ENCODE results near the gene RPS14.

Gene RPS14

GRCh38 chr5:150448952-150449516 is 505 bp downstream of the RPS14 start:
- no CpG with 5 or more reads among the region's 31 CpGs for WGBS (ENCODE audit: extremely low coverage, insufficient coverage, insufficient read length)

GRCh38 chr5:150448334-150448733 is 1.2 kb downstream of the RPS14 start:
- no CpG with 5 or more reads among the region's 4 CpGs for WGBS (ENCODE audit: extremely low coverage, insufficient coverage, insufficient read length)
- Histone ChIP-seq H2AFZ (ENCODE audit: insufficient read depth, low read length, poor library complexity) (no peak overlapping the region), H4K8ac (ENCODE audit: low read depth, low read length) (no peak overlapping the region), H2BK120ac (ENCODE audit: insufficient read depth, low read length, poor library complexity) (no peak overlapping the region), H3K4me2 (ENCODE audit: low read length) (peak overlapping the region; percentile 57), H3K9ac (ENCODE audit: low read length) (peak overlapping the region; percentile 96), H3K4me3 (ENCODE audit: low read depth, low read length) (peak overlapping the region; percentile 60), H3K9me3 (ENCODE audit: insufficient read depth, low read depth, low read length) (no peaks in the 10 kb centered on the region), H3K79me2 (ENCODE audit: control insufficient read depth, insufficient read depth, low read length, poor library complexity) (peaks cover 13% of the 10 kb centered on the region), H2BK12ac (ENCODE audit: low read length) (no peak overlapping the region), H3K79me1 (ENCODE audit: low read length) (peaks cover 10% of the 10 kb centered on the region), H2BK5ac (ENCODE audit: low read depth, low read length, poor library complexity) (no peak overlapping the region), H3K14ac (ENCODE audit: low read length) (no peak overlapping the region), H3K4me1 (ENCODE audit: control insufficient read depth in 1 of 2, insufficient read depth in 2 of 2, low read length in 2 of 2) (peaks cover 0 to 3% of the 10 kb centered on the region in 2 experiments), H3K4ac (ENCODE audit: low read depth, low read length) (peak overlapping the region; percentile 85), H3K23ac (ENCODE audit: low read length) (no peak overlapping the region), H2AK5ac (ENCODE audit: low read length) (no peak overlapping the region), H3K27ac (ENCODE audit: low read depth, low read length) (no peak overlapping the region), H4K91ac (ENCODE audit: low read depth, low read length) (no peak overlapping the region), H4K12ac (ENCODE audit: low read depth, low read length) (no peak overlapping the region), H3K18ac (ENCODE audit: low read length) (no peak overlapping the region), H3K36me3 (ENCODE audit: control insufficient read depth in 1 of 2, insufficient read depth in 2 of 2, low read length in 2 of 2) (peaks cover 39 to 46% of the 10 kb centered on the region in 2 experiments), H3K27me3 (ENCODE audit: insufficient read depth, low read length) (no peaks in the 10 kb centered on the region)
- DNase-seq, result no peak

More at GRCh38 chr5:150448952-150449516, 505 bp downstream of the RPS14 start:
- H2BK12ac ChIP-seq (ENCODE audit: low read length), result no peak overlapping the region
- H3K23ac ChIP-seq (ENCODE audit: low read length), result no peak overlapping the region
- peak overlapping the region; percentile 81 for H3K27ac ChIP-seq (ENCODE audit: low read depth, low read length)
- peak overlapping the region; percentile 92 for H4K8ac ChIP-seq (ENCODE audit: low read depth, low read length)
- H3K4ac ChIP-seq (ENCODE audit: low read depth, low read length), result peak overlapping the region; percentile 85
- H2BK5ac ChIP-seq (ENCODE audit: low read depth, low read length, poor library complexity), result peak overlapping the region; percentile 89
- H4K91ac ChIP-seq (ENCODE audit: low read depth, low read length), result peak overlapping the region; percentile 78
- H3K79me1 ChIP-seq (ENCODE audit: low read length), result peaks cover 10% of the 10 kb centered on the region
- peak overlapping the region; percentile 62 for H3K18ac ChIP-seq (ENCODE audit: low read length)
- H3K36me3 ChIP-seq (ENCODE audit: control insufficient read depth in 1 of 2, insufficient read depth in 2 of 2, low read length in 2 of 2), result peaks cover 33 to 39% of the 10 kb centered on the region in 2 experiments
- peaks cover 13% of the 10 kb centered on the region for H3K79me2 ChIP-seq (ENCODE audit: control insufficient read depth, insufficient read depth, low read length, poor library complexity)
- peak overlapping the region; percentile 62 for H4K12ac ChIP-seq (ENCODE audit: low read depth, low read length)
- peak overlapping the region; percentile 92 for H3K4me3 ChIP-seq (ENCODE audit: low read depth, low read length)
- H2AFZ ChIP-seq (ENCODE audit: insufficient read depth, low read length, poor library complexity), result peak overlapping the region; percentile 35
- H3K4me2 ChIP-seq (ENCODE audit: low read length), result peak overlapping the region; percentile 57
- no peak overlapping the region for H2BK120ac ChIP-seq (ENCODE audit: insufficient read depth, low read length, poor library complexity)
- H3K14ac ChIP-seq (ENCODE audit: low read length), result peak overlapping the region; percentile 67
- H3K9ac ChIP-seq (ENCODE audit: low read length), result peak overlapping the region; percentile 96
- peak; percentile 30 to 44 for DNase-seq
- H3K9me3 ChIP-seq (ENCODE audit: insufficient read depth, low read depth, low read length), result no peaks in the 10 kb centered on the region
- peak overlapping the region; percentile 17 for H2AK5ac ChIP-seq (ENCODE audit: low read length)
- H3K4me1 ChIP-seq (ENCODE audit: control insufficient read depth in 1 of 2, insufficient read depth in 2 of 2, low read length in 2 of 2), result peaks cover 0 to 3% of the 10 kb centered on the region in 2 experiments
- no peaks in the 10 kb centered on the region for H3K27me3 ChIP-seq (ENCODE audit: insufficient read depth, low read length)

- H3K4ac ChIP-seq (ENCODE audit: low read depth, low read length), result peak overlapping the region; percentile 30
- no peak overlapping the region for H4K91ac ChIP-seq (ENCODE audit: low read depth, low read length)
- H2BK12ac ChIP-seq (ENCODE audit: low read length), result no peak overlapping the region
- no CpG with 5 or more reads among the region's 6 CpGs for WGBS (ENCODE audit: extremely low coverage, insufficient coverage, insufficient read length)
- no peak for DNase-seq
- H2BK5ac ChIP-seq (ENCODE audit: low read depth, low read length, poor library complexity), result no peak overlapping the region
- H3K4me3 ChIP-seq (ENCODE audit: low read depth, low read length), result no peak overlapping the region
- no peak overlapping the region for H2BK120ac ChIP-seq (ENCODE audit: insufficient read depth, low read length, poor library complexity)
- H3K18ac ChIP-seq (ENCODE audit: low read length), result no peak overlapping the region
- H3K79me1 ChIP-seq (ENCODE audit: low read length), result peaks cover 10% of the 10 kb centered on the region
- no peak overlapping the region for H3K9ac ChIP-seq (ENCODE audit: low read length)
- peaks cover 0 to 3% of the 10 kb centered on the region in 2 experiments for H3K4me1 ChIP-seq (ENCODE audit: control insufficient read depth in 1 of 2, insufficient read depth in 2 of 2, low read length in 2 of 2)
- H3K4me2 ChIP-seq (ENCODE audit: low read length), result no peak overlapping the region
- H3K9me3 ChIP-seq (ENCODE audit: insufficient read depth, low read depth, low read length), result no peaks in the 10 kb centered on the region
- H3K36me3 ChIP-seq (ENCODE audit: control insufficient read depth in 1 of 2, insufficient read depth in 2 of 2, low read length in 2 of 2), result peaks cover 41 to 49% of the 10 kb centered on the region in 2 experiments
- no peak overlapping the region for H2AK5ac ChIP-seq (ENCODE audit: low read length)
- no peak overlapping the region for H3K23ac ChIP-seq (ENCODE audit: low read length)
- H3K27ac ChIP-seq (ENCODE audit: low read depth, low read length), result no peak overlapping the region
- H3K79me2 ChIP-seq (ENCODE audit: control insufficient read depth, insufficient read depth, low read length, poor library complexity), result peaks cover 13% of the 10 kb centered on the region
- no peak overlapping the region for H4K8ac ChIP-seq (ENCODE audit: low read depth, low read length)
- H3K14ac ChIP-seq (ENCODE audit: low read length), result no peak overlapping the region
- no peaks in the 10 kb centered on the region for H3K27me3 ChIP-seq (ENCODE audit: insufficient read depth, low read length)
- H4K12ac ChIP-seq (ENCODE audit: low read depth, low read length), result no peak overlapping the region
- no peak overlapping the region for H2AFZ ChIP-seq (ENCODE audit: insufficient read depth, low read length, poor library complexity)
These were observed 2.4 kb downstream of the RPS14 start for GRCh38 chr5:150447188-150447587.

DNA sequence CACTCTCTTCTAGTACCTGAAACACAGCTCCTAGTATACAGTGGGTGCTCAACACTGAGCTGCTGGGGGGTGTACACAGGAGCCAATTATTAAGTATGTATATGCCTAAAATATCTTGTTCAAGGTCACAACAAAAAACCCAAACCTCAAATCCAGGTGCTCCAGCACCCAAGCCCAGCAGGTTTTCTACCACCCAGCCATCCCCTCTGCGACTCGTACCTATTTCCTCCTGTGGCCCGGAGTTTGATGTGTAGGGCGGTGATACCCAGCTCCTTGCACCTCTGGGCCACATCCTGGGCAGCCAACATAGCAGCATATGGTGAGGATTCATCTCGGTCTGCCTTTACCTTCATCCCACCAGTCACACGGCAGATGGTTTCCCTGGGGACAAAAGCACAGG is 3.0 kb downstream of the RPS14 start:
- Histone ChIP-seq H4K8ac (ENCODE audit: low read depth, low read length) (no peak overlapping the region), H2AK5ac (ENCODE audit: low read length) (no peak overlapping the region), H3K4me1 (ENCODE audit: control insufficient read depth in 1 of 2, insufficient read depth in 2 of 2, low read length in 2 of 2) (peaks cover 0 to 3% of the 10 kb centered on the region in 2 experiments), H3K4me2 (ENCODE audit: low read length) (no peak overlapping the region), H2AFZ (ENCODE audit: insufficient read depth, low read length, poor library complexity) (no peak overlapping the region), H4K91ac (ENCODE audit: low read depth, low read length) (no peak overlapping the region), H2BK12ac (ENCODE audit: low read length) (no peak overlapping the region), H3K36me3 (ENCODE audit: control insufficient read depth in 1 of 2, insufficient read depth in 2 of 2, low read length in 2 of 2) (peaks cover 43 to 51% of the 10 kb centered on the region in 2 experiments), H3K18ac (ENCODE audit: low read length) (no peak overlapping the region), H3K4ac (ENCODE audit: low read depth, low read length) (no peak overlapping the region), H3K9ac (ENCODE audit: low read length) (no peak overlapping the region), H3K79me1 (ENCODE audit: low read length) (peaks cover 10% of the 10 kb centered on the region), H3K4me3 (ENCODE audit: low read depth, low read length) (no peak overlapping the region), H3K23ac (ENCODE audit: low read length) (no peak overlapping the region), H4K12ac (ENCODE audit: low read depth, low read length) (no peak overlapping the region), H3K14ac (ENCODE audit: low read length) (no peak overlapping the region), H2BK5ac (ENCODE audit: low read depth, low read length, poor library complexity) (no peak overlapping the region), H2BK120ac (ENCODE audit: insufficient read depth, low read length, poor library complexity) (no peak overlapping the region), H3K27ac (ENCODE audit: low read depth, low read length) (no peak overlapping the region), H3K9me3 (ENCODE audit: insufficient read depth, low read depth, low read length) (no peaks in the 10 kb centered on the region), H3K79me2 (ENCODE audit: control insufficient read depth, insufficient read depth, low read length, poor library complexity) (peaks cover 13% of the 10 kb centered on the region), H3K27me3 (ENCODE audit: insufficient read depth, low read length) (no peaks in the 10 kb centered on the region)
- WGBS (ENCODE audit: extremely low coverage, insufficient coverage, insufficient read length), result no CpG with 5 or more reads among the region's 6 CpGs
- DNase-seq, result no peak

Data from trophoblast cell (in vitro differentiated cells and primary cell).